GM12878 (cell line): ENCODE data around the gene TRPM5. TPM values are rescaled to one million over a fixed set of nuclear protein-coding genes. Genes with fewer than 3 reads are reported as not detected.

Source experiments
- ATAC-seq: fragments of 200-7000 bp; cut with Tn5 transposase; 3 replicates; pipeline ENCODE4 v1.9.1; 2020; ENCODE audit warnings: mild to moderate bottlenecking, moderate library complexity
- BruUV-seq: library from RNA; stranded (reverse); fragments of 400-500 nt; replicated peaks from 2 replicates; lab custom pipeline; 2021; lab: Mats Ljungman, UMichigan
- CTCF ChIA-PET: fragments of 300-600 bp; sonication (Branson Sonifier 250); formaldehyde crosslinking; extraction: SDS; loops from one replicate; lab custom pipeline; 2021; ENCODE audit warnings: inconsistent platforms; lab: Yijun Ruan, JAX
- POLR2A ChIA-PET: fragments of 350-600 bp; formaldehyde crosslinking; extraction: SDS; loops from one replicate; lab custom pipeline; 2021; ENCODE audit warnings: inconsistent platforms; lab: Charles Lee
- RAD21 ChIA-PET: fragments of 300-600 bp; sonication (Branson Sonifier 250); formaldehyde crosslinking; loops from one replicate; lab custom pipeline; 2023; ENCODE audit warnings: antibody characterized with exemption; ENCODE audit not compliant: unreplicated experiment; lab: Charles Lee
- SMC1A ChIA-PET: fragments of 300-600 bp; sonication (Branson Sonifier 250); formaldehyde crosslinking; loops from one replicate; lab custom pipeline; 2023; ENCODE audit not compliant: unreplicated experiment, uncharacterized antibody; lab: Charles Lee
- DNase-seq: peaks from one replicate; pipeline ENCODE4 v3.0.0-alpha.2; 2011; ENCODE audit warnings: low read depth, low spot score
- FAIRE-seq: peaks from 3 replicates; lab custom pipeline; 2011; peaks lifted over from hg19 to GRCh38; lab: Jason Lieb, UNC
- H2AFZ ChIP-seq: 2 replicates; pipeline ENCODE4 v1.6.0; 2011; ENCODE audit warnings: low read depth, low read length, control low read depth; ENCODE audit not compliant: control insufficient read depth
- H3K27ac ChIP-seq: 2 replicates; pipeline ENCODE4 v1.5.1; 2011; ENCODE audit warnings: control low read depth; ENCODE audit not compliant: control insufficient read depth, insufficient read depth
- H3K27me3 ChIP-seq, 2 experiments: replicated peaks in 1 of 2; 2 replicates each; pipeline versions ENCODE4 v1.6.0 to v1.6.1; 2011; ENCODE audit warnings: low read length in 1 of 2; ENCODE audit not compliant: control insufficient read depth in 2 of 2, insufficient read depth in 2 of 2
- H3K36me3 ChIP-seq, 2 experiments: 2 replicates each; pipeline ENCODE4 v1.5.1; 2011; ENCODE audit warnings: low read length in 1 of 2; ENCODE audit not compliant: control insufficient read depth in 2 of 2, insufficient read depth in 2 of 2
- H3K4me1 ChIP-seq: 2 replicates; pipeline ENCODE4 v1.6.1; 2011; ENCODE audit warnings: mild to moderate bottlenecking, low read length, moderate library complexity, mixed read lengths; ENCODE audit not compliant: control insufficient read depth, insufficient read depth
- H3K4me2 ChIP-seq: 2 replicates; pipeline ENCODE4 v1.6.0; 2011; ENCODE audit warnings: control low read depth; ENCODE audit not compliant: control insufficient read depth, insufficient read depth
- H3K4me3 ChIP-seq: fragments of 200-600 bp; sonication (generic); 2 replicates; pipeline ENCODE4 v1.5.1; 2016
- H3K79me2 ChIP-seq: 2 replicates; pipeline ENCODE4 v1.6.0; 2011; ENCODE audit warnings: low read length; ENCODE audit not compliant: control insufficient read depth, insufficient read depth
- H3K9ac ChIP-seq: 2 replicates; pipeline ENCODE4 v1.8.0; 2011; ENCODE audit warnings: low read length, control low read depth, mixed read lengths; ENCODE audit not compliant: control insufficient read depth, insufficient read depth
- H3K9me3 ChIP-seq: replicated peaks from 3 replicates; pipeline ENCODE4 v1.5.1; 2011; ENCODE audit warnings: mild to moderate bottlenecking, low read length; ENCODE audit not compliant: control insufficient read depth, insufficient read depth
- H4K20me1 ChIP-seq: 2 replicates; pipeline ENCODE4 v1.6.0; 2011; ENCODE audit not compliant: control insufficient read depth, insufficient read depth
- ASH2L ChIP-seq: fragments of 300-600, 200-600 bp; sonication (generic); IDR thresholded peaks from 2 replicates; pipeline ENCODE4 v1.6.1; 2017; ENCODE audit warnings: low read depth, mild to moderate bottlenecking, borderline replicate concordance
- ATF2 ChIP-seq: IDR thresholded peaks from 2 replicates; pipeline ENCODE4 v1.6.1; 2012; ENCODE audit warnings: low read length, inconsistent platforms
- CHD4 ChIP-seq: fragments of 200-600 bp; sonication (generic); IDR thresholded peaks from 2 replicates; pipeline ENCODE4 v1.6.1; 2016; ENCODE audit warnings: mild to moderate bottlenecking
- CREB1 ChIP-seq: IDR thresholded peaks from 2 replicates; pipeline ENCODE4 v1.6.1; 2012; ENCODE audit warnings: low read depth, mild to moderate bottlenecking, inconsistent platforms
- CUX1 ChIP-seq: IDR thresholded peaks from 2 replicates; pipeline ENCODE4 v1.6.1; 2012; ENCODE audit warnings: improper control_type of control experiment, low read depth, low read length; ENCODE audit not compliant: insufficient replicate concordance
- ESRRA ChIP-seq: IDR thresholded peaks from 2 replicates; pipeline ENCODE4 v1.6.1; 2012; ENCODE audit warnings: mild to moderate bottlenecking, low read length, improper control_type of control experiment
- IKZF1 ChIP-seq: fragments of 450-650 bp; conservative IDR thresholded peaks from 2 replicates; pipeline ENCODE4 v1.6.1; 2017; ENCODE audit warnings: antibody characterized with exemption, mild to moderate bottlenecking
- NR2C1 ChIP-seq: fragments of 450-650 bp; IDR thresholded peaks from 2 replicates; pipeline ENCODE4 v1.6.1; 2017; ENCODE audit warnings: antibody characterized with exemption, mild to moderate bottlenecking, moderate library complexity
- NRF1 ChIP-seq: conservative IDR thresholded peaks from 2 replicates; pipeline ENCODE4 v1.6.1; 2011; ENCODE audit warnings: mild to moderate bottlenecking, low read depth, low read length, improper control_type of control experiment
- SP1 ChIP-seq: IDR thresholded peaks from one replicate; pipeline ENCODE4 v1.6.1; 2011; ENCODE audit warnings: low read depth, low read length
- SPI1 ChIP-seq: IDR thresholded peaks from 2 replicates; pipeline ENCODE4 v1.6.1; 2011; ENCODE audit warnings: low read depth, mild to moderate bottlenecking, low read length, moderate library complexity, borderline replicate concordance; ENCODE audit not compliant: insufficient read depth
- ZNF217 ChIP-seq: fragments of 450-650 bp; IDR thresholded peaks from 2 replicates; pipeline ENCODE4 v1.6.1; 2017; ENCODE audit warnings: antibody characterized with exemption, mild to moderate bottlenecking
- WGBS: methylation state at CpG from one replicate; pipeline ENCODE4 v1.1.6; 2016; ENCODE audit warnings: low lambda C conversion rate; ENCODE audit not compliant: insufficient replicate concordance, insufficient coverage; ENCODE audit errors: missing lambda C conversion rate; 5-methylcytosine and 5-hydroxymethylcytosine counted together
- in situ Hi-C: fragments of 300-500 bp; cut with MboI; formaldehyde crosslinking; loops from 9 replicates; pipeline ENCODE4 v1.14.3; 2018; ENCODE audit warnings: mixed read lengths
- intact Hi-C: fragments of 100-400 bp; cut with micrococcal nuclease; formaldehyde crosslinking; loops from one replicate; pipeline ENCODE4 v1.14.2; 2022; ENCODE audit not compliant: unreplicated experiment
- polyA plus RNA-seq, 11 experiments: library from polyadenylated mRNA; depleted of rRNA in 4 of 11; unstranded in 6 of 11; stranded (reverse) in 5 of 11; fragments of >200 nt; fragmentation: Nextera tagmentation in 4 of 11; fragmentation: Illumina TruSeq in 1 of 11; extraction: Ambion mirVana in 4 of 11; extraction: Trizol in 1 of 11; gene quantifications; 1 replicate in 1 of 11; 2 replicates in 10 of 11; pipeline versions ENCODE4 v1.2.1 to v1.2.3, GENCODE V29; 2011 to 2016; ENCODE audit warnings: inconsistent platforms in 2 of 11, missing spikeins in 2 of 11, low read depth in 1 of 11
- total RNA-seq, 4 experiments: library from RNA; depleted of rRNA in 3 of 4; stranded (reverse); fragments of >200 nt in 3 of 4; fragmentation: Illumina TruSeq in 1 of 4; extraction: Trizol in 1 of 4; gene quantifications; 2 replicates each; pipeline versions ENCODE4 v1.2.1 to v1.2.3, GENCODE V29; 2013 to 2021

Gene TRPM5
- total and polyA plus RNA-seq, 10 of the 15 experiments (the other 5 are each of a cell fraction or from before 2014, with no cell fraction given): not detected

GRCh38 chr11:2437516-2437915 is 6.8 kb downstream of the TRPM5 start:
- FAIRE-seq (no peak), DNase-seq (no peak), ATAC-seq (no peak)
- ChIA-PET RAD21 (no interaction called here), CTCF (no interaction called here), POLR2A (no interaction called here), SMC1A (no interaction called here)
- no peaks in the 10 kb centered on the region for H3K4me1 ChIP-seq
- intact Hi-C loops (no loop called here), in situ Hi-C loops (no loop called here)
- H3K9me3 ChIP-seq: no peaks in the 10 kb centered on the region; the same call in 2 of the 3 replicates
- no peaks in the 10 kb centered on the region for H3K36me3 ChIP-seq
- H3K79me2 ChIP-seq: no peaks in the 10 kb centered on the region
- H2AFZ ChIP-seq: no peak overlapping the region
- H3K27ac ChIP-seq: no peak overlapping the region
- WGBS: 69% methylated on average over 4 of the region's 4 CpGs
- BruUV-seq: no TSS peak
- no peak overlapping the region for H3K4me2 ChIP-seq
- no peaks in the 10 kb centered on the region for H3K27me3 ChIP-seq
- no peak for TF ChIP-seq IKZF1
- TF ChIP-seq ATF2: no peak
- TF ChIP-seq ZNF217: no peak
- TF ChIP-seq SPI1: no peak
- no peak for TF ChIP-seq NRF1
- TF ChIP-seq ESRRA: no peak
- TF ChIP-seq CREB1: no peak
- TF ChIP-seq CHD4: no peak
- no peak for TF ChIP-seq SP1
- TF ChIP-seq ASH2L: no peak
- no peak for TF ChIP-seq NR2C1
- TF ChIP-seq CUX1: no peak
- no peak overlapping the region for H3K9ac ChIP-seq
- H4K20me1 ChIP-seq: no peaks in the 10 kb centered on the region
- H3K4me3 ChIP-seq: no peak overlapping the region
